ENCODE results near the gene CXCL11.
"Not testable (repeated sequence)": the region's sequence is repeated elsewhere in the genome, so short reads cannot be mapped to it uniquely, and the experiment has no call there.

Gene CXCL11

GRCh38 chr4:75998525-75999147, 37.2 kb downstream of the CXCL11 start:
- not testable (repeated sequence) for DNase-seq

- no peak for DNase-seq
These were observed 37.9 kb downstream of the CXCL11 start for GRCh38 chr4:75997946-75998345.

- DNase-seq, result no peak
These were observed 38.8 kb downstream of the CXCL11 start for GRCh38 chr4:75997081-75997480.

GRCh38 chr4:75995727-75996126, 40.1 kb downstream of the CXCL11 start:
- peak; percentile 16 for DNase-seq

- DNase-seq, result no peak
These were observed 43.4 kb downstream of the CXCL11 start for GRCh38 chr4:75992462-75992861.

- no peak for DNase-seq
These were observed 45.9 kb downstream of the CXCL11 start for GRCh38 chr4:75989846-75990528.

- DNase-seq, result no peak
These were observed 50.8 kb downstream of the CXCL11 start for GRCh38 chr4:75985116-75985515.

All from NCI-H1048 (cell line).